Activated gamma-delta T cell treated with Interleukin-2 at 50 U/mL for 16 hours (primary cell): ENCODE data around the gene GRB10.
"Not testable (repeated sequence)": the region's sequence is repeated elsewhere in the genome, so short reads cannot be mapped to it uniquely, and the experiment has no call there.

Experiments used
- DNase-seq: peaks from one replicate; pipeline ENCODE4 v3.0.0-alpha.2; 2020

GRB10 gene

GRCh38 chr7:50564640-50565558 is 217.8 kb downstream of the GRB10 start, which contains the start of gene DDC:
Gene DDC (minus strand): TSS chr7:50565405. CDS start chr7:50544085, 21,320 bp downstream.
- DNase-seq: no peak

- DNase-seq: no peak
Measured at GRCh38 chr7:50564171-50564570, 218.5 kb downstream of the GRB10 start.

- no peak for DNase-seq
Measured at GRCh38 chr7:50562136-50562535, 220.6 kb downstream of the GRB10 start.

GRCh38 chr7:50560865-50561351 is 221.8 kb downstream of the GRB10 start:
- DNase-seq: no peak

- DNase-seq: no peak
Measured at GRCh38 chr7:50559881-50560280, 222.8 kb downstream of the GRB10 start.

GRCh38 chr7:50558294-50559053 is 224.2 kb downstream of the GRB10 start:
- no peak for DNase-seq

GRCh38 chr7:50557099-50557498 is 225.6 kb downstream of the GRB10 start:
- DNase-seq: no peak

GRCh38 chr7:50556247-50556991 is 226.3 kb downstream of the GRB10 start:
- DNase-seq: no peak

- no peak for DNase-seq
Measured at GRCh38 chr7:50555594-50556140, 227.0 kb downstream of the GRB10 start.

- DNase-seq: no peak
Measured at GRCh38 chr7:50554431-50555322, 228.0 kb downstream of the GRB10 start.

GRCh38 chr7:50553973-50554372 is 228.7 kb downstream of the GRB10 start:
- no peak for DNase-seq

- no peak for DNase-seq
Measured at GRCh38 chr7:50552921-50553320, 229.8 kb downstream of the GRB10 start.

GRCh38 chr7:50552139-50552538 is 230.6 kb downstream of the GRB10 start:
- DNase-seq: no peak

GRCh38 chr7:50545613-50546012 is 237.1 kb downstream of the GRB10 start:
- not testable (repeated sequence) for DNase-seq

- DNase-seq: no peak
Measured at GRCh38 chr7:50544992-50545391, 237.7 kb downstream of the GRB10 start.

GRCh38 chr7:50543776-50544442 is 238.8 kb downstream of the GRB10 start:
- DNase-seq: no peak

- no peak for DNase-seq
Measured at GRCh38 chr7:50542132-50542531, 240.6 kb downstream of the GRB10 start.

- DNase-seq: no peak
Measured at GRCh38 chr7:50540785-50541579, 241.7 kb downstream of the GRB10 start.
